Ascending aorta (tissue), 2 donors: ENCODE results near the gene ARHGEF3. TPM values are rescaled to one million over a fixed set of nuclear protein-coding genes. Genes with fewer than 3 reads are reported as not detected.
A peak's percentile ranks its signal among the peaks of the same experiment; 100 is the strongest.

ENCODE experiments used
- DNase-seq, 2 donors: peaks; one replicate each; pipeline ENCODE4 v3.0.0-alpha.2; 2019; ENCODE audit warnings: low spot score in 2 of 2
- H3K27ac ChIP-seq, 2 donors: fragments of 200-600 bp; sonication (generic); one replicate each; pipeline ENCODE4 v1.5.1; 2016 to 2017; ENCODE audit warnings: mild to moderate bottlenecking in 1 of 2
- H3K27me3 ChIP-seq: fragments of 200-600 bp; sonication (generic); one replicate; pipeline ENCODE4 v1.5.1; 2017
- H3K36me3 ChIP-seq, 2 donors: fragments of 200-600 bp; sonication (generic); one replicate each; pipeline ENCODE4 v1.5.1; 2016
- H3K4me1 ChIP-seq, 2 donors: fragments of 200-600 bp; sonication (generic); one replicate each; pipeline ENCODE4 v1.5.1; 2016 to 2017; ENCODE audit warnings: mild to moderate bottlenecking in 1 of 2
- H3K4me3 ChIP-seq, 2 donors: fragments of 200-600 bp; sonication (generic); one replicate each; pipeline ENCODE4 v1.5.1; 2016 to 2017; ENCODE audit warnings: mild to moderate bottlenecking in 1 of 2
- H3K9me3 ChIP-seq, 2 donors: fragments of 200-600 bp; sonication (generic); one replicate each; pipeline ENCODE4 v1.5.1; 2016
- CTCF ChIP-seq, 3 experiments: fragments of 200-600 bp in 2 of 3; fragments of 450-650 bp in 1 of 3; sonication (generic) in 2 of 3; IDR thresholded peaks; one replicate each; pipeline ENCODE4 v1.5.1; 2016 to 2019; ENCODE audit warnings: antibody characterized with exemption in 3 of 3, mild to moderate bottlenecking in 1 of 3, moderate library complexity in 1 of 3
- intact Hi-C: fragments of 100-400 bp; cut with DNase I; formaldehyde crosslinking; loops from one replicate; pipeline ENCODE4 v1.15.1; 2023
- total RNA-seq: library from RNA; depleted of rRNA; stranded (reverse); fragments of >200 nt; gene quantifications from one replicate; pipeline ENCODE4 v1.1.0, GENCODE V29; 2016

Gene ARHGEF3
- total RNA-seq, 1 donor from 2014 or later, result 16.8 TPM

DNA sequence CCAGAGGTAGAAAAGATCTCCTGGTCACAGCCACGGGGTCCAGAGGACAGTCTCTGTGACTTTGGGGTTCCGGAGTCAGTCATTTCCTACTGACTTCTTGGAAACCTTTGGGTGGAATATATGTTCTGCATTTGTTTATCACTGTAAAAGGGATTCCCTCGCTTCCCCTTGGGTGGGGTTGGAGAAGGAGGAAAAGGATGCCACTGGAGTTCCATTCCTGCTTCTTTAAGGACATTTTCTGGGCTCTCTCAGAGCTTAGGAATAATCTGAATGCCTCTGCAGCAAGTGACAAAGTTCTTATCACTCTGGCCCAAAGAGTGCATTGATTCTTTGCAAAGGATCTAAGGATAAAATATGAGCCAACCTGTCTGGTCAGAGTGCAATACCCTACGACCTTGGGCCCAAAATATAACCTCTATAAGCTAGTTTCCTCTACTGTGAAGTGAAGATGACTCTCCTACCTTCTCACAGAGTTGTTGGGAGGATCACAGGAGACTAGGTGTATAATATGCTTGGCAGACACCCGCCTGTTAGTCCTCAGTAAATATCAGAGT, 17.2 kb downstream of the ARHGEF3 start:
- intact Hi-C loops, result no loop called here
- no peaks in the 10 kb centered on the region for H3K27me3 ChIP-seq
- H3K9me3 ChIP-seq, result no peaks in the 10 kb centered on the region
- H3K4me1 ChIP-seq, result peaks cover 0 to 10% of the 10 kb centered on the region in 2 donors
- H3K4me3 ChIP-seq, result no peak overlapping the region
- H3K36me3 ChIP-seq, result no peaks in the 10 kb centered on the region
- DNase-seq, result no peak
- H3K27ac ChIP-seq, result peak overlapping the region in 1 of 2 donors; percentile 23
- no peak for TF ChIP-seq CTCF (IDR thresholded peaks at IDR 0.05)

DNA sequence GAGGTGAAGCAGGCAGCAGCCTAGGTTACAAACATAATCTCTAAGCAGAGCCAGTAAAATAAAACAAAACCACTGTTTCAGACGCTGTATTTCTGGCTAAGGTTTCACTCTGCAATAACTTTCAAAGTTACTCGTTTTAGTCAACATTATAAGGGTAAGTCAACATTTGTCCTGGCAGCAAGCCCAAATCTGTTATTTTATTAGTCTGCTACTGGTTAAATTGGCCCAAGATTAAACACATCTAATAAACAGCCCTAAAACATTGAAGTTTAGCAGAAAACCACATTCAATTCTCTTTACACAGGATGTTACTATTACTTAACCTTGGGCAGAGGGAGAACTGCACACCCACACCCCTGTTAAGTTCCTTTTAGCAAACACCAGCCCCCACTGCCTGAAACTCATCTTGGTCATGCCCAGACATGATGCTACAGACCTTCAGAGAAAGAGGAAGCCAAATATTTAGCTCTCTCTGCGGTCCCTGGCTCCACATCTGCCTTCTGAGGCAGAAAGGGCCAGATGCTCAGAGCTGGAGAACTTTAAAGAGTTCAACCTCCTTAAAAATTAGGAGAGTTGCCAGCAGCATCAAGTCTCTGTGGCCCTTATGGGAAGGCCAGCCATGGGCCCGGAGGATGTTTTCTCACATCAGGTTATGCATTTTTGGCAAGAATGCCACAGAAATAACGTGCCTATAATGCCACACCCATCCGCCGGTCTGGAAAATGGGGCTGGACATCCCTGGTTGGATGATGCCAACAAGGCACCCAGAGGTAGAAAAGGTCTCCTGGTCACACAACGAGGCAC, 17.9 kb downstream of the ARHGEF3 start:
- peak; percentile 35 to 75 for DNase-seq
- intact Hi-C loops, result no loop called here
- peak overlapping the region; percentile 23 to 54 for H3K27ac ChIP-seq
- no peaks in the 10 kb centered on the region for H3K9me3 ChIP-seq
- H3K27me3 ChIP-seq, result no peaks in the 10 kb centered on the region
- H3K4me1 ChIP-seq, result peaks cover 0 to 10% of the 10 kb centered on the region in 2 donors
- no peak overlapping the region for H3K4me3 ChIP-seq
- H3K36me3 ChIP-seq, result no peaks in the 10 kb centered on the region
- TF ChIP-seq CTCF (IDR thresholded peaks at IDR 0.05), result no peak

DNA sequence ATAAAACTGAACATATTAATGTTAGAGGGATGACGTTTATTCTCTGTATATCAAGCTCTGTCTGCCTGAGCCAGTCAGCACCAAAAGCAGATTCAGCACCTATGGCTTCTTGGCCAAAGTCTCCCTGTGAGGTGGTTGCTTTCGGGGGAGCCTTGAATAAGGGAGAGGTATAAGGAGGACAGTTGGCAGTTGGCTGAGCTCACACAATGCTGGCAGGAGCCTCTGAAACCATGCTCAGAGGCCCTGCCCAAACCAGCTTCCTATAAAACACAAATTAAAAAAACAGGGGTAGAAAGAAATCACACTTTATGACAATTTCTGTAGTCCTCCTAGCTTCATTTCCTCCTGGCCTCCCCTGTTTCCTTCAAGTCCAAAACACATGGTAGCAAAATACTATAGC, 18.8 kb downstream of the ARHGEF3 start:
- intact Hi-C loops, result no loop called here
- Histone ChIP-seq H3K27me3 (no peaks in the 10 kb centered on the region), H3K4me3 (no peak overlapping the region), H3K36me3 (no peaks in the 10 kb centered on the region), H3K4me1 (peaks cover 0 to 10% of the 10 kb centered on the region in 2 donors), H3K27ac (peak overlapping the region; percentile 15 to 54), H3K9me3 (no peaks in the 10 kb centered on the region)
- no peak for DNase-seq
- TF ChIP-seq CTCF (IDR thresholded peaks at IDR 0.05), result no peak

- Histone ChIP-seq H3K27me3 (no peaks in the 10 kb centered on the region), H3K36me3 (no peaks in the 10 kb centered on the region), H3K9me3 (no peaks in the 10 kb centered on the region), H3K4me3 (no peak overlapping the region), H3K27ac (no peak overlapping the region), H3K4me1 (peaks cover 0 to 10% of the 10 kb centered on the region in 2 donors)
- no peak for TF ChIP-seq CTCF (IDR thresholded peaks at IDR 0.05)
- intact Hi-C loops, result no loop called here
- no peak for DNase-seq
Observed at GRCh38 chr3:56782215-56782614, 19.5 kb downstream of the ARHGEF3 start.

DNA sequence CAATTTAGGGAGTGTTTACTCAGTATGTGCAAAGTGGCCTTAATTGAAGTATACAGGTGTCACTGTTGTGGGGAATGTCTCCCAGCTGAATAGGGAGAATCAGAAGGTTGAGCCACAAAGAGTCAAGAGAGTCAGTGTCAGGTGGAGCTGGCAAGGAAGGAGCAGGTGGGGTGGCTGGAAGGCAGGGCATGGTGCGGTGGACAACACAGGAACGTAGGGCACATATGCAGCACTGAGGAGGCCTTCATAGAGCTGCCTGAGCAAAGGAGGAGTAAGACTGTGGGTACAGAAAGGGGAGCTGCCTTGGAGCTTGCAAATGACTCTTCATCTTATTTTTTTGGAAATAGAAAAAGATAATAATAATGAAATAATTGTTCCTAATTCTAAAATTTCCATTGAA, 20.0 kb downstream of the ARHGEF3 start:
- Histone ChIP-seq H3K36me3 (no peaks in the 10 kb centered on the region), H3K4me1 (peaks cover 0 to 10% of the 10 kb centered on the region in 2 donors)

More for the DNA sequence above, 20.0 kb downstream of the ARHGEF3 start:
- TF ChIP-seq CTCF (IDR thresholded peaks at IDR 0.05), result no peak
- Histone ChIP-seq H3K9me3 (no peaks in the 10 kb centered on the region), H3K27me3 (no peaks in the 10 kb centered on the region), H3K4me3 (no peak overlapping the region), H3K27ac (no peak overlapping the region)
- intact Hi-C loops, result no loop called here
- no peak for DNase-seq
